Epithelial cell of esophagus (primary cell): ENCODE data around the gene DSTN.

Source experiments
- DNase-seq: peaks from one replicate; pipeline ENCODE4 v3.0.0; 2010; ENCODE audit warnings: low read depth
- H3K4me3 ChIP-seq: 2 replicates; pipeline ENCODE4 v1.5.1; 2011; ENCODE audit warnings: mild to moderate bottlenecking, low read length, control low read depth
- TF ChIP-seq, protein P1 (sequence below): IDR thresholded peaks from 2 replicates; pipeline ENCODE4 v1.5.1; 2011; ENCODE audit warnings: low read depth, mild to moderate bottlenecking, low read length, control low read depth, inconsistent platforms; ENCODE audit not compliant: insufficient read depth; ENCODE audit errors: missing control alignments

DSTN gene

DNA sequence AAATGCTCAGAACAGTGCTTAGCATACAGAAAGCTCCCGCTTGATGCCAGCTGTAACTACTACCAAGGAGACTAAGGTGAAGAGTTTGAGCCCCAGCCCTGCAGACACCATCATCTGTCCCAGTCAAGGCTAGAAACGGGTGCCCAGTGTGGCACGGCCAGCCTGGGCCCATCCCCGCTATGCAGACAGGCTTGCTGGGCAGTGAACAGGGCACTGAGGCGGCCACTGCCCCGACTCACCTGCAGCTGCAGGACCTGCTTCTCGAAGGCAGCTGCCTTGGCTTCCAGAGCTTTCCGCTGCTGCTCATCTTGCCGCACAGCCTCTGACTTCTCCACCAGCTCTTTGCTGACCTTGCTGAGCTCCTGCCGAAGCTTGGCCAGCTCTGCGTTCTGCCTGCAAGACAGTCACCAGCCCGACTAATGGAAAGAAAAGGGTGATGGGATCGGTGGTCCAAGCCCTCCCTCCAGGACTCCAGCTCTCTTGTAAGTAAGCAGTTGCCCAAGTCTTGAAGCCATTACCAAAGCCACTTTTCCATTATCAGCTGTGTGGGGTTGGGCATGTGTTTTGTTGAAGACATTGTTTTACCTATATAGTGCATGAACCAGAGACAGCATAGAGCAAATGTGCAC is 63.5 kb downstream of the DSTN start:
- H3K4me3 ChIP-seq, result no peak overlapping the region
- DNase-seq, result no peak
- TF ChIP-seq, protein P1, sequence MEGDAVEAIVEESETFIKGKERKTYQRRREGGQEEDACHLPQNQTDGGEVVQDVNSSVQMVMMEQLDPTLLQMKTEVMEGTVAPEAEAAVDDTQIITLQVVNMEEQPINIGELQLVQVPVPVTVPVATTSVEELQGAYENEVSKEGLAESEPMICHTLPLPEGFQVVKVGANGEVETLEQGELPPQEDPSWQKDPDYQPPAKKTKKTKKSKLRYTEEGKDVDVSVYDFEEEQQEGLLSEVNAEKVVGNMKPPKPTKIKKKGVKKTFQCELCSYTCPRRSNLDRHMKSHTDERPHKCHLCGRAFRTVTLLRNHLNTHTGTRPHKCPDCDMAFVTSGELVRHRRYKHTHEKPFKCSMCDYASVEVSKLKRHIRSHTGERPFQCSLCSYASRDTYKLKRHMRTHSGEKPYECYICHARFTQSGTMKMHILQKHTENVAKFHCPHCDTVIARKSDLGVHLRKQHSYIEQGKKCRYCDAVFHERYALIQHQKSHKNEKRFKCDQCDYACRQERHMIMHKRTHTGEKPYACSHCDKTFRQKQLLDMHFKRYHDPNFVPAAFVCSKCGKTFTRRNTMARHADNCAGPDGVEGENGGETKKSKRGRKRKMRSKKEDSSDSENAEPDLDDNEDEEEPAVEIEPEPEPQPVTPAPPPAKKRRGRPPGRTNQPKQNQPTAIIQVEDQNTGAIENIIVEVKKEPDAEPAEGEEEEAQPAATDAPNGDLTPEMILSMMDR, result no peak

DNA sequence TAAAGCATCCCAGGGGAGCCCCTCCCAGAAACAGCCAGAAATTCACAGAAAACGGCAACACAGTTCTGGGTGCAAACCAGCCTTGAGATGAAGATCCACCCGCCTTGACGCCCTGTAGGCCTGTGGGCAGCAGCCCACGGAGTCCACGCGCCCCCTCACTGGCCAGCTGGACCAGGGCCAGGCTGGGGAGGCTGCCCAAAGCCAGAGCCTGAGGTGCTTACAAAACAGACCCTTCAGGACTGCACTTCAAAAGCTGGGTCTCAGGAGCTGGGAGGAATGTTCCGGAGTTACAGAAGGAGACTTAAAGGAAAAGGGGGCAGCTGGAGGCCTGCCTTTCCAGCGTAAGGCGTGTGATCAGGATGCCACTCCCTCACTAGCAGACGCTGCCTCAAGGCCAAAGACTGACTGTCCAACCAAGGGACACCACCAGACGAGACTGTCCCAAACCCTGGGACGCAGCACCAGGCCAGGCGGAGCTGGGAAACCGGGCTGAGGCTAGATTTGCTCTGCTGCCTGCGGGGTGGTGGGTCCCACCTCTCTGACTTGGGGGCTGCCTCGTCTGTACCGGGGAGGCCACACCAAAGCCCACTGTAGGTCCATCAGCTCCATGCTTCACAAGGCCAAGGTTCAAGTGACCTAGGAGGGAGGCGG is 64.1 kb downstream of the DSTN start:
- TF ChIP-seq, protein P1, result no peak
- DNase-seq, result no peak
- H3K4me3 ChIP-seq, result no peak overlapping the region

DNA sequence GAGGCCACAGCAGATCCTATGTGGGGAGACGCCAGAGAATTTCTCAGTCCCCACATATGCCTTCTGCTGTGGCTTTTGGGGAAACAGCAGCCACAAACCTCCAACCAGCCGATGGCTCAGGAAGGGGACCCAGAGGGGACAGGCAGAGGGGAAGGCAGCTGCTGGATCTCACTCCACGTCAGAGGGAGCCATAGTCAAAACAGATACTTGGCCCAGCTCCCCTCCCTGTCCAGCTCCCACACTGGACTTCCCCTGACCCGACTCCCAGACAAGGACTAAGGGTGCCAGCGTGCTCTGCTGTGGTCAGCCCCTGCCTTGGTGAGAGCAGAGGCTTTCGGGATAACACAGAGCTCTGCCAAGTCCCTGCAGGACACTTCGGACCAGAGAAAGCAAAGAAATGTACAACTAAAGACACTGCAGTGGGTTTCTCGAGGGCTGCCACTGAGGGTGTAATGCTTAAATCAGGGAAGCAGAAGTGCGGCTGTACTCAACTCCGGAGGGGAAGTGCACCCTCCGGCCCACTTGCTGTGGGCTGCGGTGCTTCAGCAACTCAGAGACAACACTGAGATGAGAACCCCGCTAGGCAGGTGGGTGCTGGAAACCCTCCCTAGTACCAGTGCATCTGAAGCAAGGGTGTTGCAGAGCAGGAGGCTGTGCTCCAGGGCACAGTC is 64.9 kb downstream of the DSTN start:
- DNase-seq, result no peak
- H3K4me3 ChIP-seq, result no peak overlapping the region
- TF ChIP-seq, protein P1, result no peak

DNA sequence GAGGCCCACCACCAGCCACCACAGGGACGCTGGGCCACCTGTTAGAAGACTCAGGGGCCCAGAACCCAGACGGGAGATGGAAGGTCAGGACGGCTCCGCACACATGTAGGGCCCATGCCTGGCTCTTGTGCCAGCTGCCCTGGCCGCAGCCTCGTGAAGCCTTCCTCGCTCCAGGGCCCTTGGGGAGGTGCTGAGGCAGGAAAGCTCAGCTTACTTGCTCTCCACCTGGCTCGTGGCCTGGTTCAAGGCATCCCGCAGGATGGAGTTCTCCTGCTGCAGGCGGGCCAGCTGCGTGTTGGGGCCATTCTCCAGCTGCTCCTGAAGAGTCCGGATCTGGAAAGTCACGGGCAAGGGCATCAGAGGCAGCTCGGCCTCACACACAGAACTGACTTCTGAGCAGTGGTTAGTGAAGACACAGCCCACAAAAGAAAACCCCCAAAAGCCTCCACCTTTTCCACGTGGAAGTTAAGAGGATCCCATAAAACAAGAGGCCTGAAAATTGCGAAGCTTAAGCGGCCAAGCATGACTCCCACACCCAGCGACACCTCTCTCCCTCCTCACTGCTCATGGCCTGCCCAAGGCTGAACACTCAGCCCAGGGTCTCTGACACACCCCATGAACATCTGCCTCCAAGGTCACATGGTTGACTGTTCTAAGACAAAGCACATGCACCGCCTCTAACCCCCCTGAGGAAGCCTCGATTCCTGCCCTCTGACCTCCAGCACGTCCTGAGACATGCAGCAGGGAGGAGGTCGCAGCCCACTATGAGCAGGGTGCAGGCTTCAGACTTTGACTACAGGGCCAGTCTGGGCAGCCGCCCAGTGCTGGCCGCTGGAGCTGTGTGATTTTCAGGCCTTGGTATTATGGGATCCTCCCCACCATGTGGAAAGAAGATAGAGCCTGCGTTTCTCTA is 65.7 kb downstream of the DSTN start:
- TF ChIP-seq, protein P1, result no peak
- no peak for DNase-seq
- no peak overlapping the region for H3K4me3 ChIP-seq

DNA sequence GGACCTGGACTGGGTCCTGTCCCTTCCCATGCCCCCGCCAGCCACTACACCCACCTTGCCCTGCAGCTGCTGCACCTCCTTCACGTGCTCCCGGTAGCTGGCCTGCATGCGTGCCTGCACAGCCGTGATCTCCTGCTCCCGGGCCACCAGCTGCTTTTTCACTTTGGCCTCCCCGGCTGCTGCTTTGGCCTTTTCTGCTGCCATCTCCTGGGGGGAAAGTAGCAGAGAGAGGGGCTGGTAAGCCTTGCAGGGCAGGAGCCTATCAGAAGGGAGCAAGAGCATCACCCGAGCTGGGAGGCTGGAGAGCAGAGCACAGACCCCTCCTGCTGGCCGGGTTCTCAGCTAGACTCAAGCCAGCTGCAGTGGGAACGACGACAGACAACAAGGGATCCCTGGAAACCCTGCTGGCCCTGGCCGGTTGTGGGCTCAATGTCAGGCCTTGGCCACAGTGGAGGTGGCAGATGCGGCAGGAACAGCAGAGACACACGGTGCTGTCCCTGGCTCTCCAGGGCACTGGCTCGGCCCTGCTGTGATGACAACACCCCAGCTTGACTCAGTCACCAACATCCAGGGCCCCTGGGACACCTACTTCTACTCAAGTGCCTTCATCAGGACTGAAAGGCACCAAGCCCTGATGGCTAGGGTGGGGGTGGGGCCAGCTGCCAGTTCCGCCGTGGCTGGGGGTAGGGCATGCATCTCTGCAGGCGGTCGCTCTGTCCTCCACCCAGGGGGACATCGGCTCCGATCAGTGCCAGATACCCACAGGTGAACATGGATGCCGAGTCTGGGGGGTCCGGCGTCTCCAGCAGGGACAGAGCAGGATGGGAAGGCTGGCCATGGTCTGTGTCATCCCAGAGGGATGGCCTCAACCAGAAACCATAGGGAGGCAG is 66.9 kb downstream of the DSTN start:
- no peak for DNase-seq
- H3K4me3 ChIP-seq, result no peak overlapping the region
- TF ChIP-seq, protein P1, result no peak

DNA sequence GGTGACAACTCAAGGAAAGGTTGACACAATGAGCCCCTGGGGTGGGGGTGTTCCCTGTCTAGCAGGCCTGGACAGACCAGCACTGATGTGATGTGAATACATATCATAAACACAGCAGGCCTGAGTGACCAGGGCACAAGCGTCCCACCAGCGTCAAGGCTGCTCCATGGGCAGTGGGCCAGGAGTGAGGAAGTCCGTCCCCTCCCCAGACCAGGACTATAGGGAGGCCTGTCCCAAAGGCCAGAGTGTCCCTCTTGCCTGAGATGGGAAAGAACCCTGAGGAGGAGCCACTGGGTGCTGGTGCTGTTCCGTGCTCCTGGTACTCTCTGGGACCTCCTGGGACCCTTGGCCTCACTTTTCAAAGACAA is 67.5 kb downstream of the DSTN start:
- no peak for DNase-seq
- no peak overlapping the region for H3K4me3 ChIP-seq
- TF ChIP-seq, protein P1, result no peak
